ENCODE results near the gene CCNK.

The CCNK gene

DNA sequence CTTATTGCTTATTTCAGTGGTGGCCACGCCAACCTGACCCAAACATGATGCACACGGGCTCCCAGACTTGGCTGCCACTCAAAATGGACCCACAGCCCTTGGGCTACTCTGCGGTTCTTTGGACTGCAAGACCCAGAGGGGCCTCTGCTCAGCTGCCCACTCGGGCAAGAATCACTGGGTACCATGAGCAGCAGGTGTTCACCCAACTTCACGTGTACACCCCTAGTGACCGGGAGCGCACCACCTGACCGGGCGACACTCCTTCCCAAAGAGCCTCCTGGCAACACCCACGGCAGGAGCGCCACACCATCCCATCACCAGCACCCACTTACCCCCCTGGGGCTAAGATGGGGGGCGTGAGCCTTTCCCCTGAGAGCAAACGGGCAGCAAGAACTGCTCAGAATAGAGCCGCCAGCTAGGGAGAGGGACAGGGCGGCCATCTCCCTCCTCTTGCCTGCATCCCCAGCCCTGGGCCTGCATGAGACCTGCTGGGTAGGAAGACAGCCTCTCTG lies 32.0 kb downstream of the CCNK start:
- Histone ChIP-seq H3K9ac (ENCODE audit: low read length) (no peak overlapping the region), H3K27me3 (ENCODE audit: low read depth, low read length) (no peaks in the 10 kb centered on the region), H3K36me3 (replicated peaks; ENCODE audit: low read depth, low read length) (peaks cover 18% of the 10 kb centered on the region), H2AFZ (ENCODE audit: low read depth, low read length) (no peak overlapping the region), H3K79me2 (ENCODE audit: low read length) (no peaks in the 10 kb centered on the region), H3K27ac (ENCODE audit: low read length) (no peak overlapping the region), H3K4me1 (ENCODE audit: low read length) (no peaks in the 10 kb centered on the region), H3K4me3 (ENCODE audit: low read length) (no peak overlapping the region), H3K4me2 (ENCODE audit: low read length) (no peak overlapping the region), H4K20me1 (ENCODE audit: insufficient read depth, low read length) (no peaks in the 10 kb centered on the region), H3K9me3 (ENCODE audit: insufficient read depth, low read length) (no peaks in the 10 kb centered on the region)
- TF ChIP-seq EZH2phosphoT487 (IDR thresholded peaks at IDR 0.05; ENCODE audit: low read depth): no peak
- TF ChIP-seq, protein P1, sequence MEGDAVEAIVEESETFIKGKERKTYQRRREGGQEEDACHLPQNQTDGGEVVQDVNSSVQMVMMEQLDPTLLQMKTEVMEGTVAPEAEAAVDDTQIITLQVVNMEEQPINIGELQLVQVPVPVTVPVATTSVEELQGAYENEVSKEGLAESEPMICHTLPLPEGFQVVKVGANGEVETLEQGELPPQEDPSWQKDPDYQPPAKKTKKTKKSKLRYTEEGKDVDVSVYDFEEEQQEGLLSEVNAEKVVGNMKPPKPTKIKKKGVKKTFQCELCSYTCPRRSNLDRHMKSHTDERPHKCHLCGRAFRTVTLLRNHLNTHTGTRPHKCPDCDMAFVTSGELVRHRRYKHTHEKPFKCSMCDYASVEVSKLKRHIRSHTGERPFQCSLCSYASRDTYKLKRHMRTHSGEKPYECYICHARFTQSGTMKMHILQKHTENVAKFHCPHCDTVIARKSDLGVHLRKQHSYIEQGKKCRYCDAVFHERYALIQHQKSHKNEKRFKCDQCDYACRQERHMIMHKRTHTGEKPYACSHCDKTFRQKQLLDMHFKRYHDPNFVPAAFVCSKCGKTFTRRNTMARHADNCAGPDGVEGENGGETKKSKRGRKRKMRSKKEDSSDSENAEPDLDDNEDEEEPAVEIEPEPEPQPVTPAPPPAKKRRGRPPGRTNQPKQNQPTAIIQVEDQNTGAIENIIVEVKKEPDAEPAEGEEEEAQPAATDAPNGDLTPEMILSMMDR (IDR thresholded peaks at IDR 0.05; ENCODE audit: low read depth, low read length): no peak

DNA sequence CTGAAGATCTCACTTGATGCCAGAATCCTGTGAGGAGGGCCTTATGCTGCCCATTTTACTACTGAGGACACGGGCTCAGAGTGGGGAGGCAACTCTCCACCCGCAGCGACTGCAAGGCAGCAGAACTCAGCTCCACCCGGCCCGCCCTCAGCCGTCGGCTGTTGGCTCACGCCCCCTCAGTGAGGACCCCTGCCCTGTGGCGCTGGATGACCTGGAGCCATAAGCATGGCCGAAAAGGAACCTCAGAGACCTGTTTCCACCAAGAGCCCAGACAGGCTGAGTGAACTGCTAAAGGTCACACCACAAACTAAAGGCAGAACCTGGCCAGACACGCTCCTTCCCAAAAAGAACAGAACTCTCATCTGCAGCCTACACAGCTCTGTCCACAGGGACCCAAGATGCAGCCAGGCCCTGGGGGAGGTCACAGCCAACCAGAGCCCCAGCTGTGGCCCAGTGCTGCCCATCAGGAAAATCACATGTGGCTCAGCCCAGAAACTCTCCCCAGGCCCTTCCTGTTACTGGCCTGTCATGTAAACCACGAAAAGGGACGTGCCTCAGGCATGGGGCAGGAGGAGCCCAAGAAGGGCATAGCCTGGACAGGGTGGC lies 32.8 kb downstream of the CCNK start:
- H3K4me1 ChIP-seq (ENCODE audit: low read length): peaks cover 3% of the 10 kb centered on the region
- H4K20me1 ChIP-seq (ENCODE audit: insufficient read depth, low read length): no peaks in the 10 kb centered on the region
- no peak overlapping the region for H3K4me3 ChIP-seq (ENCODE audit: low read length)
- H3K9ac ChIP-seq (ENCODE audit: low read length): no peak overlapping the region
- H3K27me3 ChIP-seq (ENCODE audit: low read depth, low read length): no peaks in the 10 kb centered on the region
- H3K36me3 ChIP-seq (replicated peaks; ENCODE audit: low read depth, low read length): peaks cover 11% of the 10 kb centered on the region
- no peak overlapping the region for H3K27ac ChIP-seq (ENCODE audit: low read length)
- no peaks in the 10 kb centered on the region for H3K9me3 ChIP-seq (ENCODE audit: insufficient read depth, low read length)
- no peaks in the 10 kb centered on the region for H3K79me2 ChIP-seq (ENCODE audit: low read length)
- H3K4me2 ChIP-seq (ENCODE audit: low read length): no peak overlapping the region
- no peak overlapping the region for H2AFZ ChIP-seq (ENCODE audit: low read depth, low read length)
- TF ChIP-seq, protein P1 (IDR thresholded peaks at IDR 0.05; ENCODE audit: low read depth, low read length): no peak
- no peak for TF ChIP-seq EZH2phosphoT487 (IDR thresholded peaks at IDR 0.05; ENCODE audit: low read depth)

DNA sequence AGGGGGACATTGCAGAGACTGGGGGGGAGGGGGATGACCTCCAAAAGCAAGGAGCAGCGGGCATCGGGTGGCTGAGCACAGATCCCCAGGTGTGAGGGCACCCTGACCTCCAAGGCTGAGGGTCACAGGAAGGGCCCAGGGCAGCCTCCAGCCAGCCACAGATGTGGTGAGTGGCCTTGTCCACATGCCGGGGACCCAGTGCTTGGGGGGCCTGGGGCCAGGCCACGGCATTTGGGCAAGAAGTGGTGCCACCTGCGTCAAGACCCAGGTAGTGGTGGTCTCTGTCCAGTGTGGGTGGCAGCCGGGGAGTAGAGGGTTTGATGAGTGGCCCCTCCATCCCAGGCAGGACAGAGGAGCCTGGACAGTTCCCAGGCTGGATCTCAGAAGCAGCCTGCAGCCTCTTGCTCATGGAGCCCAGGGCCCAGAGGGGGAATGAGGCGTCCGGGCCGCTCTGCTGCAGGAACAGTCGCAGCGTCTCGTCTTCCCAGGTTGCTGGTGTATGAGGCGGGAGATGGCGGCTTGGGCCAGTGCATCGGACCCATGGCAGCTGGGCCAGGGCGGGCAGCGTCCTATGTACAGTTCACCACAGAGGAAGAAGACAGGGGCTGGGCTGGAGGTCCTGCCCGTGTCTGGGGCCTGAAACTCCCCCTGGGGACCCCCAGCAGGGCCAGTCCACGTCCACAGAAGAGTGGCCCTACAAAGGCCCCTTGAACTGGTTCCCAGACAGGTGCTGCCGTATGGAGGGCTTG lies 33.5 kb downstream of the CCNK start:
- H2AFZ ChIP-seq (ENCODE audit: low read depth, low read length): no peak overlapping the region
- H3K27ac ChIP-seq (ENCODE audit: low read length): no peak overlapping the region
- H4K20me1 ChIP-seq (ENCODE audit: insufficient read depth, low read length): no peaks in the 10 kb centered on the region
- peaks cover 7% of the 10 kb centered on the region for H3K36me3 ChIP-seq (replicated peaks; ENCODE audit: low read depth, low read length)
- no peak for TF ChIP-seq EZH2phosphoT487 (IDR thresholded peaks at IDR 0.05; ENCODE audit: low read depth)
- TF ChIP-seq, protein P1 (IDR thresholded peaks at IDR 0.05; ENCODE audit: low read depth, low read length): no peak
- peaks cover 3% of the 10 kb centered on the region for H3K4me1 ChIP-seq (ENCODE audit: low read length)
- H3K9me3 ChIP-seq (ENCODE audit: insufficient read depth, low read length): no peaks in the 10 kb centered on the region
- H3K27me3 ChIP-seq (ENCODE audit: low read depth, low read length): no peaks in the 10 kb centered on the region
- H3K4me2 ChIP-seq (ENCODE audit: low read length): no peak overlapping the region
- no peak overlapping the region for H3K4me3 ChIP-seq (ENCODE audit: low read length)
- H3K9ac ChIP-seq (ENCODE audit: low read length): no peak overlapping the region
- H3K79me2 ChIP-seq (ENCODE audit: low read length): no peaks in the 10 kb centered on the region

DNA sequence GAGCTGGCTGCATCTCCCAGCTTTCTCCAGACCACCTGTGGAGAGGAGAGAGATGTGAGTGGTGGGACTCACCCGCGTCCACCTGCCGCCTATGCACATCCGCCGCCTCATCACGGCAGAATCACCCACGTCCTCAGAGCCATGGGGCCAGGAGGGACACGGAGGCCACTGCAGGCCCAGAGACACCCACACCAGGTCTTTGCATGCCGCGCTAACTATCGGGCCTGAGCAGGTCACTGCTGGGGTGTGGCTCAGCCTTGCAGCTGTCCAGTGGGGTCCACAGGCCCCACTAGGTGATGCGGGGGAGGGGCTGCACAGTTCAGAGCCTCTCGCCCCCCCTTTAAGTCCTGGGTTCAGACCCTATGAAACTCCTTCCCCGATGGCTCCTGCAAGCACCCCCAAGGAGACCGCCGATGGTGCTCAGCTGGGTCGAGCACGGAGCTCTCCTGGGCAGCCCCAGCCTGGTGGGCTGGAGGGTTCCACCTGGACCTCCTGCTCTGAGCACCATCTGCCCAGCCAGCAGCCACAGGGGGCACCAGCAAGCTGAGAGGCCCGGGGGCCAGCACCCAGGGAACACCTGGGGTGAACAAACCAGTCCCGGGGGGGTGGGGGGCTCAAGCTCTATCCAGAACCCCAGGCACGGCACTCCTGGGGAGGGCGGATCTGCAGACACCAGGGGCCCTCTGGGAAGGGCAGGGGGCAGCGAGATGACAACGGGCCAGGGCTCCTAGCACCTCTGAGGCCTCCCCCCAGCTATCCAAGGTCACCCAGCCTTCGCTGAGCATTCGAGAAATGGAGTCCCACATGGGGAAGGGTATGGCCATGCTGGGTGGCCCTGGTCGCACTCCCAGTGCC lies 34.3 kb downstream of the CCNK start:
- no peaks in the 10 kb centered on the region for H3K27me3 ChIP-seq (ENCODE audit: low read depth, low read length)
- TF ChIP-seq EZH2phosphoT487 (IDR thresholded peaks at IDR 0.05; ENCODE audit: low read depth): no peak
- TF ChIP-seq, protein P1 (IDR thresholded peaks at IDR 0.05; ENCODE audit: low read depth, low read length): no peak
- H3K4me3 ChIP-seq (ENCODE audit: low read length): no peak overlapping the region
- peaks cover 7% of the 10 kb centered on the region for H3K36me3 ChIP-seq (replicated peaks; ENCODE audit: low read depth, low read length)
- H4K20me1 ChIP-seq (ENCODE audit: insufficient read depth, low read length): no peaks in the 10 kb centered on the region
- no peak overlapping the region for H3K27ac ChIP-seq (ENCODE audit: low read length)
- H3K9ac ChIP-seq (ENCODE audit: low read length): no peak overlapping the region
- no peaks in the 10 kb centered on the region for H3K79me2 ChIP-seq (ENCODE audit: low read length)
- no peaks in the 10 kb centered on the region for H3K9me3 ChIP-seq (ENCODE audit: insufficient read depth, low read length)
- no peak overlapping the region for H3K4me2 ChIP-seq (ENCODE audit: low read length)
- H2AFZ ChIP-seq (ENCODE audit: low read depth, low read length): no peak overlapping the region
- peaks cover 4% of the 10 kb centered on the region for H3K4me1 ChIP-seq (ENCODE audit: low read length)

All from OCI-LY3 (cell line).